SK-N-SH treated with all-trans-retinoic acid at 6 μM for 48 hours (cell line): Measurements from ENCODE around the gene CPT1A.

Experiments used
- BACH2 ChIP-seq: fragments of 250-450 bp; sonication (Bioruptor Pico); IDR thresholded peaks from 2 replicates; pipeline ENCODE4 v1.9.0; 2021; ENCODE audit warnings: mild to moderate bottlenecking, borderline replicate concordance
- CSDC2 ChIP-seq: fragments of 250-450 bp; sonication (Bioruptor Pico); IDR thresholded peaks from 2 replicates; pipeline ENCODE4 v1.5.0; 2020; ENCODE audit warnings: mild to moderate bottlenecking, moderate library complexity
- ESRRG ChIP-seq: fragments of 250-450 bp; sonication (Bioruptor Pico); IDR thresholded peaks from 2 replicates; pipeline ENCODE4 v1.6.1; 2021; ENCODE audit warnings: mild to moderate bottlenecking
- PPARA ChIP-seq: fragments of 250-450 bp; sonication (Bioruptor Pico); IDR thresholded peaks from 2 replicates; pipeline ENCODE4 v1.5.0; 2020; ENCODE audit warnings: mild to moderate bottlenecking, borderline replicate concordance
- RARB ChIP-seq: fragments of 250-450 bp; sonication (Bioruptor Pico); IDR thresholded peaks from 2 replicates; pipeline ENCODE4 v1.8.0; 2021; ENCODE audit warnings: mild to moderate bottlenecking, moderate library complexity
- TCF4 ChIP-seq: fragments of 250-450 bp; sonication (Bioruptor Pico); IDR thresholded peaks from 2 replicates; pipeline ENCODE4 v1.8.0; 2021; ENCODE audit warnings: mild to moderate bottlenecking, moderate library complexity, borderline replicate concordance
- ZFP3 ChIP-seq: fragments of 250-450 bp; sonication (Bioruptor Pico); IDR thresholded peaks from 2 replicates; pipeline ENCODE4 v1.5.0; 2020; ENCODE audit warnings: mild to moderate bottlenecking, moderate library complexity
- ZNF565 ChIP-seq: fragments of 450-650 bp; formaldehyde crosslinking; conservative IDR thresholded peaks from 2 replicates; pipeline ENCODE4 v1.5.0; 2020; ENCODE audit warnings: low read depth, mild to moderate bottlenecking, moderate library complexity
- ZNF70 ChIP-seq: fragments of 450-650 bp; formaldehyde crosslinking; IDR thresholded peaks from 2 replicates; pipeline ENCODE4 v1.5.0; 2020; ENCODE audit warnings: mild to moderate bottlenecking, moderate library complexity
- ZNF8 ChIP-seq: fragments of 450-650 bp; formaldehyde crosslinking; IDR thresholded peaks from 2 replicates; pipeline ENCODE4 v1.5.0; 2020; ENCODE audit warnings: mild to moderate bottlenecking, moderate library complexity
- TF ChIP-seq, protein P1 (sequence below): fragments of 250-450 bp; sonication (Bioruptor Pico); IDR thresholded peaks from 2 replicates; pipeline ENCODE4 v1.8.0; 2020; ENCODE audit warnings: mild to moderate bottlenecking, moderate library complexity, borderline replicate concordance
- TF ChIP-seq, protein P2 (sequence below): fragments of 250-450 bp; sonication (Bioruptor Pico); IDR thresholded peaks from 2 replicates; pipeline ENCODE4 v1.8.0; 2021; ENCODE audit warnings: low read depth, mild to moderate bottlenecking, moderate library complexity, borderline replicate concordance
- TF ChIP-seq, protein P3 (sequence below): fragments of 250-450 bp; sonication (Bioruptor Pico); IDR thresholded peaks from 2 replicates; pipeline ENCODE4 v1.5.1; 2021; ENCODE audit warnings: mild to moderate bottlenecking, moderate library complexity
- TF ChIP-seq, protein P4 (sequence below): fragments of 250-450 bp; sonication (Bioruptor Pico); IDR thresholded peaks from 2 replicates; pipeline ENCODE4 v1.5.1; 2020; ENCODE audit warnings: low read depth, mild to moderate bottlenecking, moderate library complexity

DNA sequence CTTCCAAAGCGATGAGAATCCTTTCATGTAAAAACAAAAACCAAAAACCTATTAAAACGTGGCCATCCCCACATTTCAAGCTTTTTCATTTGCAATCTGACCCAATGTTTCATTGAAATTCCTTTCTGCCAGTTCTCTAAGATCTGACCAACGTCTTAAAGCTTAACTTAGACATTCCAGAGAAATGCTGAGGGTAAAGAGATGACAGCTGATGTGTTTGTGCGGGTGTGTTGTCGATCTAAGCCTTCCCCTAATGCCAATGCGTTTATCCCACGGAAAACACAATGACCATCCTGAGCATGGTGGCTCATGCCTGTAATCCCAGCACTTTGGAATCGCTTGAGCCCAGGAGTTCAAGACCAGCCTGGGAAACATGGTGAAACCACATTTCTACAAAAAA is 84.0 kb downstream of the CPT1A start:
- TF ChIP-seq ZNF565 (CRISPR knock-in tag) = no peak
- TF ChIP-seq, protein P1, sequence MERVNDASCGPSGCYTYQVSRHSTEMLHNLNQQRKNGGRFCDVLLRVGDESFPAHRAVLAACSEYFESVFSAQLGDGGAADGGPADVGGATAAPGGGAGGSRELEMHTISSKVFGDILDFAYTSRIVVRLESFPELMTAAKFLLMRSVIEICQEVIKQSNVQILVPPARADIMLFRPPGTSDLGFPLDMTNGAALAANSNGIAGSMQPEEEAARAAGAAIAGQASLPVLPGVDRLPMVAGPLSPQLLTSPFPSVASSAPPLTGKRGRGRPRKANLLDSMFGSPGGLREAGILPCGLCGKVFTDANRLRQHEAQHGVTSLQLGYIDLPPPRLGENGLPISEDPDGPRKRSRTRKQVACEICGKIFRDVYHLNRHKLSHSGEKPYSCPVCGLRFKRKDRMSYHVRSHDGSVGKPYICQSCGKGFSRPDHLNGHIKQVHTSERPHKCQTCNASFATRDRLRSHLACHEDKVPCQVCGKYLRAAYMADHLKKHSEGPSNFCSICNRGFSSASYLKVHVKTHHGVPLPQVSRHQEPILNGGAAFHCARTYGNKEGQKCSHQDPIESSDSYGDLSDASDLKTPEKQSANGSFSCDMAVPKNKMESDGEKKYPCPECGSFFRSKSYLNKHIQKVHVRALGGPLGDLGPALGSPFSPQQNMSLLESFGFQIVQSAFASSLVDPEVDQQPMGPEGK (CRISPR knock-in tag) = no peak
- TF ChIP-seq ZFP3 (CRISPR knock-in tag) = no peak
- TF ChIP-seq, protein P2, sequence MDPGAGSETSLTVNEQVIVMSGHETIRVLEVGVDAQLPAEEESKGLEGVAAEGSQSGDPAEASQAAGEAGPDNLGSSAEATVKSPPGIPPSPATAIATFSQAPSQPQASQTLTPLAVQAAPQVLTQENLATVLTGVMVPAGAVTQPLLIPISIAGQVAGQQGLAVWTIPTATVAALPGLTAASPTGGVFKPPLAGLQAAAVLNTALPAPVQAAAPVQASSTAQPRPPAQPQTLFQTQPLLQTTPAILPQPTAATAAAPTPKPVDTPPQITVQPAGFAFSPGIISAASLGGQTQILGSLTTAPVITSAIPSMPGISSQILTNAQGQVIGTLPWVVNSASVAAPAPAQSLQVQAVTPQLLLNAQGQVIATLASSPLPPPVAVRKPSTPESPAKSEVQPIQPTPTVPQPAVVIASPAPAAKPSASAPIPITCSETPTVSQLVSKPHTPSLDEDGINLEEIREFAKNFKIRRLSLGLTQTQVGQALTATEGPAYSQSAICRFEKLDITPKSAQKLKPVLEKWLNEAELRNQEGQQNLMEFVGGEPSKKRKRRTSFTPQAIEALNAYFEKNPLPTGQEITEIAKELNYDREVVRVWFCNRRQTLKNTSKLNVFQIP (CRISPR knock-in tag) = no peak
- no peak for TF ChIP-seq ZNF70
- no peak for TF ChIP-seq RARB (CRISPR knock-in tag)
- TF ChIP-seq CSDC2 (CRISPR knock-in tag) = no peak
- TF ChIP-seq BACH2 = no peak
- no peak for TF ChIP-seq TCF4 (CRISPR knock-in tag)
- TF ChIP-seq, protein P3, sequence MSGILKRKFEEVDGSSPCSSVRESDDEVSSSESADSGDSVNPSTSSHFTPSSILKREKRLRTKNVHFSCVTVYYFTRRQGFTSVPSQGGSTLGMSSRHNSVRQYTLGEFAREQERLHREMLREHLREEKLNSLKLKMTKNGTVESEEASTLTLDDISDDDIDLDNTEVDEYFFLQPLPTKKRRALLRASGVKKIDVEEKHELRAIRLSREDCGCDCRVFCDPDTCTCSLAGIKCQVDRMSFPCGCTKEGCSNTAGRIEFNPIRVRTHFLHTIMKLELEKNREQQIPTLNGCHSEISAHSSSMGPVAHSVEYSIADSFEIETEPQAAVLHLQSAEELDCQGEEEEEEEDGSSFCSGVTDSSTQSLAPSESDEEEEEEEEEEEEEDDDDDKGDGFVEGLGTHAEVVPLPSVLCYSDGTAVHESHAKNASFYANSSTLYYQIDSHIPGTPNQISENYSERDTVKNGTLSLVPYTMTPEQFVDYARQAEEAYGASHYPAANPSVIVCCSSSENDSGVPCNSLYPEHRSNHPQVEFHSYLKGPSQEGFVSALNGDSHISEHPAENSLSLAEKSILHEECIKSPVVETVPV (CRISPR knock-in tag) = no peak
- TF ChIP-seq PPARA (CRISPR knock-in tag) = no peak
- TF ChIP-seq, protein P4, sequence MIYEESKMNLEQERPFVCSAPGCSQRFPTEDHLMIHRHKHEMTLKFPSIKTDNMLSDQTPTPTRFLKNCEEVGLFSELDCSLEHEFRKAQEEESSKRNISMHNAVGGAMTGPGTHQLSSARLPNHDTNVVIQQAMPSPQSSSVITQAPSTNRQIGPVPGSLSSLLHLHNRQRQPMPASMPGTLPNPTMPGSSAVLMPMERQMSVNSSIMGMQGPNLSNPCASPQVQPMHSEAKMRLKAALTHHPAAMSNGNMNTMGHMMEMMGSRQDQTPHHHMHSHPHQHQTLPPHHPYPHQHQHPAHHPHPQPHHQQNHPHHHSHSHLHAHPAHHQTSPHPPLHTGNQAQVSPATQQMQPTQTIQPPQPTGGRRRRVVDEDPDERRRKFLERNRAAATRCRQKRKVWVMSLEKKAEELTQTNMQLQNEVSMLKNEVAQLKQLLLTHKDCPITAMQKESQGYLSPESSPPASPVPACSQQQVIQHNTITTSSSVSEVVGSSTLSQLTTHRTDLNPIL = no peak
- TF ChIP-seq ESRRG = no peak
- no peak for TF ChIP-seq ZNF8 (CRISPR knock-in tag)
